ENCODE results near the gene CTIF. TPM values are rescaled to one million over a fixed set of nuclear protein-coding genes. Genes with fewer than 3 reads are reported as not detected.
A peak's percentile ranks its signal among the peaks of the same experiment; 100 is the strongest.

Gene CTIF
- polyA plus RNA-seq, 1 of the 3 experiments (the other 2 are of a cell fraction), result 47.2 TPM

GRCh38 chr18:48840491-48840877 lies 301.7 kb downstream of the CTIF start:
- ChIA-PET POLR2A (no interaction called here), CTCF (interaction anchor here (1.6 kb wide), 1 partner anchor 12 kb away, joined by 3 read pairs; no protein-coding TSS in a partner anchor)
- peaks cover 29% of the 10 kb centered on the region for H3F3A ChIP-seq (replicated peaks; ENCODE audit: insufficient read depth)
- peaks cover 0 to 4% of the 10 kb centered on the region in 2 experiments for H3K36me3 ChIP-seq (replicated peaks in 1 of 2; ENCODE audit: control insufficient read depth in 1 of 2, insufficient read depth in 2 of 2, low read length in 1 of 2)
- no peak overlapping the region for H3K4me3 ChIP-seq (ENCODE audit: low read depth in 2 of 2, low read length in 1 of 2)
- no peaks in the 10 kb centered on the region for H3K9me2 ChIP-seq
- no peaks in the 10 kb centered on the region for H4K20me1 ChIP-seq (ENCODE audit: insufficient read depth)
- H3K27ac ChIP-seq (ENCODE audit: low read depth in 2 of 2, low read length in 1 of 2), result peak overlapping the region in 1 of 2 experiments; percentile 76; a peak in 2 of 4 replicates
- no peak overlapping the region for H3K4me2 ChIP-seq
- H3K4me1 ChIP-seq (ENCODE audit: control insufficient read depth in 1 of 2, insufficient read depth in 2 of 2, low read depth in 1 of 2, low read length in 1 of 2), result peaks cover 31 to 61% of the 10 kb centered on the region in 2 experiments; a peak in 3 of 4 replicates
- WGBS (ENCODE audit: low lambda C conversion rate), result 100% methylated on average over 3 of the region's 3 CpGs
- no peak for TF ChIP-seq YY1 (IDR thresholded peaks at IDR 0.05; ENCODE audit: low read depth)
- no peak for TF ChIP-seq FOXJ3 (CRISPR knock-in tag; IDR thresholded peaks at IDR 0.05)
- TF ChIP-seq SIN3A (IDR thresholded peaks at IDR 0.05; ENCODE audit: borderline replicate concordance, low read depth, low read length), result no peak
- no peak for TF ChIP-seq RFX5 (IDR thresholded peaks at IDR 0.05; ENCODE audit: low read length)
- TF ChIP-seq, protein P1, sequence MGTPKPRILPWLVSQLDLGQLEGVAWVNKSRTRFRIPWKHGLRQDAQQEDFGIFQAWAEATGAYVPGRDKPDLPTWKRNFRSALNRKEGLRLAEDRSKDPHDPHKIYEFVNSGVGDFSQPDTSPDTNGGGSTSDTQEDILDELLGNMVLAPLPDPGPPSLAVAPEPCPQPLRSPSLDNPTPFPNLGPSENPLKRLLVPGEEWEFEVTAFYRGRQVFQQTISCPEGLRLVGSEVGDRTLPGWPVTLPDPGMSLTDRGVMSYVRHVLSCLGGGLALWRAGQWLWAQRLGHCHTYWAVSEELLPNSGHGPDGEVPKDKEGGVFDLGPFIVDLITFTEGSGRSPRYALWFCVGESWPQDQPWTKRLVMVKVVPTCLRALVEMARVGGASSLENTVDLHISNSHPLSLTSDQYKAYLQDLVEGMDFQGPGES (IDR thresholded peaks at IDR 0.05; ENCODE audit: low read depth, low read length), result no peak
- no peak for TF ChIP-seq TEAD4 (IDR thresholded peaks at IDR 0.05; ENCODE audit: borderline replicate concordance, insufficient read depth)
- TF ChIP-seq MXI1 (IDR thresholded peaks at IDR 0.05; ENCODE audit: low read depth, low read length), result no peak
- TF ChIP-seq RCOR1 (IDR thresholded peaks at IDR 0.05; ENCODE audit: low read length), result no peak
- TF ChIP-seq USF1 (IDR thresholded peaks at IDR 0.05; ENCODE audit: borderline replicate concordance, low read depth), result no peak
- no peak for TF ChIP-seq JUND (IDR thresholded peaks at IDR 0.05)
- TF ChIP-seq, protein P2, sequence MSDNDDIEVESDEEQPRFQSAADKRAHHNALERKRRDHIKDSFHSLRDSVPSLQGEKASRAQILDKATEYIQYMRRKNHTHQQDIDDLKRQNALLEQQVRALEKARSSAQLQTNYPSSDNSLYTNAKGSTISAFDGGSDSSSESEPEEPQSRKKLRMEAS (IDR thresholded peaks at IDR 0.05; ENCODE audit: low read depth), result no peak
- no peak for TF ChIP-seq ZBTB33 (IDR thresholded peaks at IDR 0.05; ENCODE audit: borderline replicate concordance, low read depth)
- no peak for TF ChIP-seq TCF12 (IDR thresholded peaks at IDR 0.05)
- no peak overlapping the region for H3K9ac ChIP-seq
- no peaks in the 10 kb centered on the region for H3K27me3 ChIP-seq (ENCODE audit: insufficient read depth)
- H3K9me3 ChIP-seq, result no peaks in the 10 kb centered on the region
- H3K79me2 ChIP-seq (ENCODE audit: insufficient read depth), result peaks cover 21% of the 10 kb centered on the region; the same call in 1 of the 2 replicates
- DNase-seq, result no peak
- no peak overlapping the region for H2AFZ ChIP-seq (ENCODE audit: low read depth)

Measured in SK-N-SH (cell line).